Omental fat pad (tissue), 4 donors: ENCODE data around the gene PIEZO1. TPM values are rescaled to one million over a fixed set of nuclear protein-coding genes. Genes with fewer than 3 reads are reported as not detected.
"Not testable (repeated sequence)": the region's sequence is repeated elsewhere in the genome, so short reads cannot be mapped to it uniquely, and the experiment has no call there.

Experiments
- ATAC-seq: fragments of 150-250 bp; one replicate; pipeline ENCODE4 v1.9.1; 2016; ENCODE audit warnings: mild to moderate bottlenecking, moderate library complexity; ENCODE audit not compliant: low FRiP score
- DNase-seq: peaks from one replicate; pipeline ENCODE4 v3.0.0-alpha.2; 2019; ENCODE audit warnings: low spot score
- total RNA-seq, 4 donors: library from RNA; depleted of rRNA; stranded (reverse); fragments of >200 nt; gene quantifications; one replicate each; pipeline ENCODE4 v1.1.0, GENCODE V29; 2016
- TF ChIP-seq, protein P1 (sequence below), 3 donors: fragments of 450-650 bp; IDR thresholded peaks; one replicate each; pipeline ENCODE4 v1.5.1; 2016 to 2017; ENCODE audit warnings: antibody characterized with exemption in 3 of 3, mild to moderate bottlenecking in 3 of 3, moderate library complexity in 2 of 3

PIEZO1 gene
- total RNA-seq, 4 donors from 2014 or later = 151 to 315 (median 249) TPM

DNA sequence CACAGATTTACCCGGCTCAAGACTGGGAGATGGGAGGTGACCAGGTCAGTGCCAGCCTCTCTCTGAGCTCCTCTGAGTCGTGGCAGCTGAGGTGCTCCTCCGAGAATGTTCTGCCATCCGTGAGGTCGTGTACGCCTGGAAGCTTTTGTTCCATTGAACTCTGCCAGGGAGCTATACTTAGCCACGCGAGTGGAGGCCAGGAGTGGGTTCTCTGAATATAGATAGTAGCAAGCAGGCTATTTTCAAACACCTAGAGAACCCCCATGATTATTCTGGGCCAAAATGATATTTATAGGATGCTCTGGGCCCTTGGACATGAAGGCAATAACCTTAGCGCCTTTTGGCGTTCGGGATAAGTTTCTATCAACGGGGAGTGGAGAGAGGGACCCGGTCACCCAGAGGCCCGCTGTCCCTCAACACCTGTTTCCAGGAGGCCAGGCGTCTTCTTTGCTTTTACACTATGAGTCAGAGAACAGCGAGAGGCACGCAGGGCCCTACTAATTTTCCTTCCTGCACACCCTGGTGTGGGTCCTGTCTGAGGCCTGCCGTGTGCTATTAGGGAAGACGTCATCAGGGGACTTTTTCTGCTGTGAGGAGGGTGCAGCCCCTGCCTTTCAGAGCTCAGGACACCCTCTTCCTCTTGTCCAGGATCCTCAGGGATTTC is 111.2 kb downstream of the PIEZO1 start:
- ATAC-seq (no peak), DNase-seq (no peak)
- TF ChIP-seq, protein P1, sequence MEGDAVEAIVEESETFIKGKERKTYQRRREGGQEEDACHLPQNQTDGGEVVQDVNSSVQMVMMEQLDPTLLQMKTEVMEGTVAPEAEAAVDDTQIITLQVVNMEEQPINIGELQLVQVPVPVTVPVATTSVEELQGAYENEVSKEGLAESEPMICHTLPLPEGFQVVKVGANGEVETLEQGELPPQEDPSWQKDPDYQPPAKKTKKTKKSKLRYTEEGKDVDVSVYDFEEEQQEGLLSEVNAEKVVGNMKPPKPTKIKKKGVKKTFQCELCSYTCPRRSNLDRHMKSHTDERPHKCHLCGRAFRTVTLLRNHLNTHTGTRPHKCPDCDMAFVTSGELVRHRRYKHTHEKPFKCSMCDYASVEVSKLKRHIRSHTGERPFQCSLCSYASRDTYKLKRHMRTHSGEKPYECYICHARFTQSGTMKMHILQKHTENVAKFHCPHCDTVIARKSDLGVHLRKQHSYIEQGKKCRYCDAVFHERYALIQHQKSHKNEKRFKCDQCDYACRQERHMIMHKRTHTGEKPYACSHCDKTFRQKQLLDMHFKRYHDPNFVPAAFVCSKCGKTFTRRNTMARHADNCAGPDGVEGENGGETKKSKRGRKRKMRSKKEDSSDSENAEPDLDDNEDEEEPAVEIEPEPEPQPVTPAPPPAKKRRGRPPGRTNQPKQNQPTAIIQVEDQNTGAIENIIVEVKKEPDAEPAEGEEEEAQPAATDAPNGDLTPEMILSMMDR (IDR thresholded peaks at IDR 0.05) = no peak

GRCh38 chr16:88672776-88673175 is 112.2 kb downstream of the PIEZO1 start:
- no peak for DNase-seq
- TF ChIP-seq, protein P1 (IDR thresholded peaks at IDR 0.05) = no peak
- ATAC-seq = no peak

- TF ChIP-seq, protein P1 (IDR thresholded peaks at IDR 0.05) = no peak
- ATAC-seq (no peak), DNase-seq (no peak)
Observed at GRCh38 chr16:88671806-88672205, 113.2 kb downstream of the PIEZO1 start.

GRCh38 chr16:88669980-88670379 is 115.0 kb downstream of the PIEZO1 start:
- DNase-seq (no peak), ATAC-seq (no peak)
- TF ChIP-seq, protein P1 (IDR thresholded peaks at IDR 0.05) = no peak

- not testable (repeated sequence) for ATAC-seq, DNase-seq
Observed at GRCh38 chr16:88669493-88669892, 115.5 kb downstream of the PIEZO1 start.

GRCh38 chr16:88667461-88667860 is 117.6 kb downstream of the PIEZO1 start:
- TF ChIP-seq, protein P1 (IDR thresholded peaks at IDR 0.05) = no peak
- ATAC-seq (no peak), DNase-seq (no peak)

GRCh38 chr16:88665570-88665969 is 119.5 kb downstream of the PIEZO1 start:
- ATAC-seq = no peak
- TF ChIP-seq, protein P1 (IDR thresholded peaks at IDR 0.05) = no peak
- no peak for DNase-seq

Other genes with a start within 250 kb of the PIEZO1 start
- 10 to 100 TPM; 10.6 to 25.6 (median 17.8) TPM for gene ZC3H18, start 214.8 kb downstream of the PIEZO1 start, total RNA-seq
- gene IL17C, start 146.6 kb downstream of the PIEZO1 start, total RNA-seq = not detected
- 100 to 1,000 TPM; 174 to 329 (median 245) TPM for gene CYBA, start 134.2 kb downstream of the PIEZO1 start, total RNA-seq
- gene MVD, start 122.1 kb downstream of the PIEZO1 start, total RNA-seq = 10 to 100 TPM; 10.9 to 27.5 (median 16.3) TPM
- 1 to 10 TPM in 2 of 4 donors, under 1 TPM in 2; 0.37 to 2.3 (median 0.99) TPM for gene SNAI3, start 98.7 kb downstream of the PIEZO1 start, total RNA-seq
- 10 to 100 TPM; 13.5 to 36.4 (median 20.2) TPM for gene RNF166, start 78.8 kb downstream of the PIEZO1 start, total RNA-seq
- gene CTU2, start 78.7 kb downstream of the PIEZO1 start, total RNA-seq = 10 to 100 TPM in 2 of 4 donors, 1 to 10 TPM in 2; 6.8 to 23.7 (median 10.2) TPM
- 1 to 10 TPM in 2 of 4 donors, under 1 TPM in 2; 0.19 to 3.5 (median 1.6) TPM for gene CDT1, start 18.6 kb upstream of the PIEZO1 start, total RNA-seq
- gene APRT, start 26.7 kb upstream of the PIEZO1 start, total RNA-seq = 100 to 1,000 TPM in 3 of 4 donors, 10 to 100 TPM in 1; 94.4 to 127 (median 115) TPM
- gene GALNS, start 71.7 kb upstream of the PIEZO1 start, total RNA-seq = 10 to 100 TPM; 15.0 to 32.0 (median 23.4) TPM
- gene TRAPPC2L, start 71.9 kb upstream of the PIEZO1 start, total RNA-seq = 10 to 100 TPM; 25.3 to 49.4 (median 39.7) TPM
- gene PABPN1L, start 81.4 kb upstream of the PIEZO1 start, total RNA-seq = not detected
- 10 to 100 TPM in 1 of 4 donors, 1 to 10 TPM in 2, under 1 TPM in 1; 0.84 to 12.6 (median 1.4) TPM for gene CBFA2T3, start 192.0 kb upstream of the PIEZO1 start, total RNA-seq